OCI-LY3 (cell line): ENCODE results near the gene RAP1GAP2.

Experiments
- H2AFZ ChIP-seq: fragments of 200-600, 300-600 bp; shearing (Covaris generic); 2 replicates; pipeline ENCODE4 v1.6.0; 2014; ENCODE audit warnings: antibody characterized with exemption, low read depth, low read length
- H3K27ac ChIP-seq: fragments of 200-600, 300-600 bp; sonication (generic); 2 replicates; pipeline ENCODE4 v1.5.1; 2014; ENCODE audit warnings: mild to moderate bottlenecking, low read length, moderate library complexity, mixed read lengths
- H3K27me3 ChIP-seq: fragments of 200-600, 300-600 bp; sonication (generic); 2 replicates; pipeline ENCODE4 v1.6.1; 2014; ENCODE audit warnings: low read depth, low read length, mixed read lengths
- H3K36me3 ChIP-seq: fragments of 200-600, 300-600 bp; sonication (generic); replicated peaks from 2 replicates; pipeline ENCODE3; 2014; ENCODE audit warnings: low read depth, low read length, mixed read lengths
- H3K4me1 ChIP-seq: fragments of 300-600, 200-600 bp; sonication (generic); 2 replicates; pipeline ENCODE4 v1.6.1; 2014; ENCODE audit warnings: low read length, mixed read lengths
- H3K4me2 ChIP-seq: fragments of 200-600, 300-600 bp; sonication (generic); 2 replicates; pipeline ENCODE4 v1.6.1; 2014; ENCODE audit warnings: low read length, mixed read lengths
- H3K4me3 ChIP-seq: fragments of 300-600, 200-600 bp; sonication (generic); 2 replicates; pipeline ENCODE4 v1.5.1; 2014; ENCODE audit warnings: antibody characterized with exemption, mild to moderate bottlenecking, low read length, moderate library complexity
- H3K79me2 ChIP-seq: fragments of 300-600, 200-600 bp; shearing (Covaris generic); 2 replicates; pipeline ENCODE4 v1.6.1; 2014; ENCODE audit warnings: mild to moderate bottlenecking, low read length, mixed read lengths
- H3K9ac ChIP-seq: fragments of 300-600, 200-600 bp; shearing (Covaris generic); 2 replicates; pipeline ENCODE4 v1.6.0; 2014; ENCODE audit warnings: mild to moderate bottlenecking, low read length, moderate library complexity
- H3K9me3 ChIP-seq: fragments of 200-600, 300-600 bp; shearing (Covaris generic); 2 replicates; pipeline ENCODE4 v1.6.1; 2014; ENCODE audit warnings: low read length, mixed read lengths; ENCODE audit not compliant: insufficient read depth
- H4K20me1 ChIP-seq: fragments of 200-600, 300-600 bp; sonication (generic); 2 replicates; pipeline ENCODE4 v1.6.1; 2016; ENCODE audit warnings: low read length, mixed read lengths; ENCODE audit not compliant: insufficient read depth
- CTCF ChIP-seq: fragments of 200-600, 300-600 bp; sonication (generic); IDR thresholded peaks from 2 replicates; pipeline ENCODE4 v1.5.1; 2014; ENCODE audit warnings: antibody characterized with exemption, low read length, low read depth
- EZH2phosphoT487 ChIP-seq: fragments of 200-600 bp; shearing (Covaris generic); IDR thresholded peaks from 2 replicates; pipeline ENCODE4 v1.6.1; 2018; ENCODE audit warnings: antibody characterized with exemption, mixed run types, low read depth

Gene RAP1GAP2

GRCh38 chr17:2796164-2797125 lies at the start of gene RAP1GAP2:
RAP1GAP2 (plus strand) TSS chr17:2796438; CDS start chr17:2796528, 90 bp downstream.
- H3K4me1 ChIP-seq = no peaks in the 10 kb centered on the region
- no peaks in the 10 kb centered on the region for H4K20me1 ChIP-seq
- no peaks in the 10 kb centered on the region for H3K9me3 ChIP-seq
- peaks cover under 1% of the 10 kb centered on the region; the same call in 1 of the 2 replicates for H3K27me3 ChIP-seq
- H3K27ac ChIP-seq = no peak within 1 kb of the TSS
- H3K9ac ChIP-seq = no peak within 1 kb of the TSS
- no peak for TF ChIP-seq EZH2phosphoT487
- TF ChIP-seq CTCF = no peak
- H3K4me2 ChIP-seq = no peak within 1 kb of the TSS
- no peak within 1 kb of the TSS for H3K4me3 ChIP-seq
- no peaks in the 10 kb centered on the region for H3K36me3 ChIP-seq
- H2AFZ ChIP-seq = no peak within 1 kb of the TSS
- no peaks in the 10 kb centered on the region for H3K79me2 ChIP-seq

GRCh38 chr17:2749058-2749783 lies 47.0 kb upstream of the RAP1GAP2 start, which contains the start of gene CCDC92B:
CCDC92B (minus strand) TSS chr17:2749652; CDS start chr17:2735145, 14,507 bp downstream.
- Histone ChIP-seq H3K27ac (no peak within 1 kb of the TSS), H3K27me3 (no peaks in the 10 kb centered on the region), H3K4me1 (no peaks in the 10 kb centered on the region), H3K9me3 (no peaks in the 10 kb centered on the region), H4K20me1 (no peaks in the 10 kb centered on the region), H2AFZ (no peak within 1 kb of the TSS), H3K4me3 (no peak within 1 kb of the TSS), H3K36me3 (no peaks in the 10 kb centered on the region), H3K9ac (no peak within 1 kb of the TSS), H3K4me2 (no peak within 1 kb of the TSS), H3K79me2 (no peaks in the 10 kb centered on the region)
- TF ChIP-seq EZH2phosphoT487 = no peak
- TF ChIP-seq CTCF = no peak

- Histone ChIP-seq H3K4me2 (no peak overlapping the region), H3K9ac (no peak overlapping the region), H3K4me3 (no peak overlapping the region), H3K4me1 (no peaks in the 10 kb centered on the region), H3K36me3 (no peaks in the 10 kb centered on the region), H3K79me2 (no peaks in the 10 kb centered on the region), H3K9me3 (no peaks in the 10 kb centered on the region), H4K20me1 (no peaks in the 10 kb centered on the region), H3K27me3 (no peaks in the 10 kb centered on the region), H2AFZ (no peak overlapping the region), H3K27ac (no peak overlapping the region)
- no peak for TF ChIP-seq EZH2phosphoT487
- TF ChIP-seq CTCF = no peak
Observed at GRCh38 chr17:2749784-2750181, 46.5 kb upstream of the RAP1GAP2 start.

- Histone ChIP-seq H3K4me1 (no peaks in the 10 kb centered on the region), H3K4me2 (no peak overlapping the region), H3K79me2 (no peaks in the 10 kb centered on the region), H3K9ac (no peak overlapping the region), H3K27me3 (no peaks in the 10 kb centered on the region), H4K20me1 (no peaks in the 10 kb centered on the region), H3K4me3 (no peak overlapping the region), H2AFZ (no peak overlapping the region), H3K27ac (no peak overlapping the region), H3K36me3 (no peaks in the 10 kb centered on the region), H3K9me3 (no peaks in the 10 kb centered on the region)
- no peak for TF ChIP-seq CTCF
- no peak for TF ChIP-seq EZH2phosphoT487
Observed at GRCh38 chr17:2750721-2751120, 45.5 kb upstream of the RAP1GAP2 start.
